ENCODE results near the gene CD99.

- TF ChIP-seq CTCF (IDR thresholded peaks at IDR 0.05; ENCODE audit: borderline replicate concordance, extremely low read depth, low read length, poor library complexity, severe bottlenecking) (no peak), EZH2 (IDR thresholded peaks at IDR 0.05; ENCODE audit: borderline replicate concordance, low read depth, low read length, severe bottlenecking) (no peak)
Observed at GRCh38 chrX:2658585-2659292, 32.4 kb upstream of the CD99 start.
